HUES64 (cell line): Measurements from ENCODE around the gene ARL6IP6.

ENCODE experiments used
- H3K27ac ChIP-seq: 2 replicates; pipeline ENCODE4 v1.7.0; 2013; ENCODE audit warnings: low read depth, low read length, inconsistent platforms
- H3K27me3 ChIP-seq: 2 replicates; pipeline ENCODE4 v1.6.1; 2013; ENCODE audit warnings: mild to moderate bottlenecking, low read length; ENCODE audit not compliant: insufficient read depth
- H3K36me3 ChIP-seq: 2 replicates; pipeline ENCODE4 v1.6.1; 2013; ENCODE audit warnings: mild to moderate bottlenecking, low read length; ENCODE audit not compliant: insufficient read depth
- H3K4me1 ChIP-seq: 2 replicates; pipeline ENCODE4 v1.6.1; 2013; ENCODE audit warnings: mild to moderate bottlenecking, low read length, moderate library complexity; ENCODE audit not compliant: insufficient read depth
- H3K4me3 ChIP-seq: 2 replicates; pipeline ENCODE4 v1.5.1; 2013; ENCODE audit warnings: mild to moderate bottlenecking, low read length, moderate library complexity
- H3K9ac ChIP-seq: 2 replicates; pipeline ENCODE4 v1.6.1; 2013; ENCODE audit warnings: mild to moderate bottlenecking, low read depth, low read length
- H3K9me3 ChIP-seq: 2 replicates; pipeline ENCODE4 v1.6.1; 2013; ENCODE audit warnings: low read depth, low read length; ENCODE audit not compliant: insufficient read depth
- WGBS: fragments of 150-250, 120-280 bp; methylation state at CpG from one replicate; pipeline ENCODE4 v1.1.7; 2013; ENCODE audit warnings: missing lambda C conversion rate; 5-methylcytosine and 5-hydroxymethylcytosine counted together

Gene ARL6IP6

GRCh38 chr2:152796941-152797340 lies 78.5 kb downstream of the ARL6IP6 start:
- H3K36me3 ChIP-seq, result no peaks in the 10 kb centered on the region
- 100% methylated on average over 1 of the region's 1 CpG for WGBS
- no peaks in the 10 kb centered on the region for H3K27me3 ChIP-seq
- H3K4me1 ChIP-seq, result no peaks in the 10 kb centered on the region
- no peak overlapping the region for H3K27ac ChIP-seq
- H3K9ac ChIP-seq, result no peak overlapping the region
- H3K4me3 ChIP-seq, result no peak overlapping the region
- H3K9me3 ChIP-seq, result 0 out of 2 replicates have a peak, but pooled peaks cover 5% of the 10 kb centered on the region

- Histone ChIP-seq H3K27me3 (no peaks in the 10 kb centered on the region), H3K4me1 (no peaks in the 10 kb centered on the region), H3K36me3 (no peaks in the 10 kb centered on the region), H3K4me3 (no peak overlapping the region), H3K9me3 (0 out of 2 replicates have a peak, but pooled peaks cover 3% of the 10 kb centered on the region), H3K27ac (no peak overlapping the region), H3K9ac (no peak overlapping the region)
- WGBS, result 96% methylated on average over 29 of the region's 29 CpGs
These were observed 86.4 kb downstream of the ARL6IP6 start for GRCh38 chr2:152804687-152805408.

GRCh38 chr2:152811916-152812315 lies 93.5 kb downstream of the ARL6IP6 start:
- 80% methylated on average over 3 of the region's 3 CpGs for WGBS
- Histone ChIP-seq H3K36me3 (no peaks in the 10 kb centered on the region), H3K27ac (no peak overlapping the region), H3K9ac (no peak overlapping the region), H3K27me3 (no peaks in the 10 kb centered on the region), H3K4me1 (no peaks in the 10 kb centered on the region; the same call in 1 of the 2 replicates), H3K9me3 (0 out of 2 replicates have a peak, but pooled peaks cover 7% of the 10 kb centered on the region), H3K4me3 (no peak overlapping the region)
